ENCODE measurements around the gene CLCN6. TPM values are rescaled to one million over a fixed set of nuclear protein-coding genes. Genes with fewer than 3 reads are reported as not detected.

Gene CLCN6
- total RNA-seq, 1 donor from 2014 or later: 33.7 TPM

DNA sequence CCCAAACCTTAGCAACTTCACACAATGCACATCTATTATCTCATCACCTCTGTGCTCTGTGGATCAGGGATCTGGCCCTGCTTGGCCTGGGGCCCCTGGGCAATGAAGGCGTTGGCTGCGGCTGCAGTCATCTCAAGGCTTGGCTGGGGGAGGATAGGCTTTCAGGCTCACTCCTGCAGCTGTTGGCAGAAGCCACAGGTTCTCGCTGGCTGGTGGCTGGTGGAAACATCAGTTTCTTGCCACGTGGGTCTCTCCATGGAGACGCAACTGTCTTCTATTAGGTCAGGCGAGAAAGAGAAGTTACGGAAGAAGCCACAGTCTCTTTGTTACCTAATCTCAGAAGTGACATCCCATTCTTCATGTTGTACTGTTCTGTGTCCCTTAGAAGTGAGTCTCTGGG, 45.2 kb downstream of the CLCN6 start:
- DNase-seq: no peak
- Histone ChIP-seq H3K27ac (no peak overlapping the region), H3K36me3 (no peaks in the 10 kb centered on the region), H3K4me3 (no peak overlapping the region), H3K4me1 (no peaks in the 10 kb centered on the region), H3K9me3 (no peaks in the 10 kb centered on the region), H3K27me3 (peaks cover 19% of the 10 kb centered on the region)
- TF ChIP-seq, protein P1, sequence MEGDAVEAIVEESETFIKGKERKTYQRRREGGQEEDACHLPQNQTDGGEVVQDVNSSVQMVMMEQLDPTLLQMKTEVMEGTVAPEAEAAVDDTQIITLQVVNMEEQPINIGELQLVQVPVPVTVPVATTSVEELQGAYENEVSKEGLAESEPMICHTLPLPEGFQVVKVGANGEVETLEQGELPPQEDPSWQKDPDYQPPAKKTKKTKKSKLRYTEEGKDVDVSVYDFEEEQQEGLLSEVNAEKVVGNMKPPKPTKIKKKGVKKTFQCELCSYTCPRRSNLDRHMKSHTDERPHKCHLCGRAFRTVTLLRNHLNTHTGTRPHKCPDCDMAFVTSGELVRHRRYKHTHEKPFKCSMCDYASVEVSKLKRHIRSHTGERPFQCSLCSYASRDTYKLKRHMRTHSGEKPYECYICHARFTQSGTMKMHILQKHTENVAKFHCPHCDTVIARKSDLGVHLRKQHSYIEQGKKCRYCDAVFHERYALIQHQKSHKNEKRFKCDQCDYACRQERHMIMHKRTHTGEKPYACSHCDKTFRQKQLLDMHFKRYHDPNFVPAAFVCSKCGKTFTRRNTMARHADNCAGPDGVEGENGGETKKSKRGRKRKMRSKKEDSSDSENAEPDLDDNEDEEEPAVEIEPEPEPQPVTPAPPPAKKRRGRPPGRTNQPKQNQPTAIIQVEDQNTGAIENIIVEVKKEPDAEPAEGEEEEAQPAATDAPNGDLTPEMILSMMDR (IDR thresholded peaks at IDR 0.05): no peak
- intact Hi-C loops (cut with DNase I): no loop called here
- ATAC-seq: peak; percentile 57

DNA sequence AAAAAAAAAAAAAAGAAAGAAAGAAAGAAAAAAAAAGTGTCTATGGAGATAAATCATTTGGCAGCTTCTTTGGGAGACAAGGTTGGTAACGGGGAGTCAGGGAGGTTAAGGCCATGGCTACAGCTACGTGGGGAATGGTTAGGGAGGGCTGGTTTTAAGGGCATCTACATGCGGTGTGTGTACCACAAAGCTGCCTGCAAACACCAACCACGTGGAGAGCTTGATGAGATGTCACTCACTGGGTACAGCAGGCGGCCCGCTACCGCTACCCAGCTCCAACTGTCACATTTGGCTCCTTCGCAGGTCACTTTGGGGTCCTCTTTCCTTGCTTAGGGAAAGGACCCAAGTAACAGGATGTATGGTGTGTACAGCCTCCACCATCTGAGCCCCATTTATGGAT, 48.5 kb downstream of the CLCN6 start:
- TF ChIP-seq, protein P1 (IDR thresholded peaks at IDR 0.05): no peak
- H3K27me3 ChIP-seq: peaks cover 50% of the 10 kb centered on the region
- DNase-seq (no peak), ATAC-seq (no peak)
- no peak overlapping the region for H3K4me3 ChIP-seq
- no peaks in the 10 kb centered on the region for H3K36me3 ChIP-seq
- intact Hi-C loops (cut with DNase I): no loop called here
- H3K27ac ChIP-seq: no peak overlapping the region
- no peaks in the 10 kb centered on the region for H3K4me1 ChIP-seq
- H3K9me3 ChIP-seq: no peaks in the 10 kb centered on the region

DNA sequence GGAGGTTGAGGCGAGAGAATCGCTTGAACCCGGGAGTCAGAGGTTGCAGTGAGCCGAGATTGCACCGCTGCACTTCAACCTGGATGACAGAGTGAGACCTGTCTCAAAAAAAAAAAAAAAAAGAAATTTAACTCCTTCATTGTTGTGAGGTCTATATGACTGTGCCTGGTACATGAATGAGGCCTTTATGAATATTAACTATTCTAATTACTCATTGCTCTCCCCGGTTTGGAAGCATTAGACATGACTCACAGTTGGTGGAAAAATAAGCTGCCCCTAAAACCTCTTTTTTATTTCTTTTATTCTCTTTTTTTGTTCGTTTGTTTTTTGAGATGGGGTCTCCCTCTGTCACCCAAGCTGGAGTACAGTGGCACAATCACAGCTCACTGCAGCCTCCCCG, 49.4 kb downstream of the CLCN6 start:
- intact Hi-C loops (cut with DNase I): no loop called here
- no peak for ATAC-seq
- peaks cover 59% of the 10 kb centered on the region for H3K27me3 ChIP-seq
- H3K36me3 ChIP-seq: no peaks in the 10 kb centered on the region
- no peaks in the 10 kb centered on the region for H3K9me3 ChIP-seq
- no peak overlapping the region for H3K27ac ChIP-seq
- no peak for DNase-seq
- H3K4me3 ChIP-seq: no peak overlapping the region
- H3K4me1 ChIP-seq: no peaks in the 10 kb centered on the region
- TF ChIP-seq, protein P1 (IDR thresholded peaks at IDR 0.05): no peak

DNA sequence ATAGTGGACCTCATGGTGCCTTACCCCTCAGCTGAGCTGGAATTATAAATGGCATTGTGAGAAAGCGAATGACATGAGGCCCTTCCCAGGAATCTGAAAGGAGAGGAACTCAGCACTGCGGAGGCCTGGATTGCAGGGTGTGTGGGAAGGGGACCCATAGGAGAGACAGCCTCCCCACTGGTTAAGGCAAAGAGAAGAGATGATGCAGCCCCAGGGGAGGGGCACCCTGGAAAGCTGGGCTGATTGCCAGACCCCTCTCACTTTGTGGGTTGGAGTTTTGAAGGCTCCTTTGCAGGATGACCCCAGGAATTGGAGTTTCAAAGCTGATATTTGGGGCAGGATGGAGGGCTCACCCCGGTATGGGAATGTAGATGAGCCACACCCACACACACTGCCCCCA, 50.7 kb downstream of the CLCN6 start:
- Histone ChIP-seq H3K9me3 (no peaks in the 10 kb centered on the region), H3K27ac (no peak overlapping the region), H3K4me1 (no peaks in the 10 kb centered on the region), H3K36me3 (no peaks in the 10 kb centered on the region), H3K4me3 (no peak overlapping the region), H3K27me3 (peaks cover 69% of the 10 kb centered on the region)
- ATAC-seq: no peak
- intact Hi-C loops (cut with DNase I): no loop called here
- no peak for DNase-seq
- TF ChIP-seq, protein P1 (IDR thresholded peaks at IDR 0.05): no peak

GRCh38 chr1:11857164-11857851, 51.3 kb downstream of the CLCN6 start:
- intact Hi-C loops (cut with DNase I): no loop called here
- no peak for ATAC-seq
- TF ChIP-seq, protein P1 (IDR thresholded peaks at IDR 0.05): no peak
- Histone ChIP-seq H3K4me3 (no peak overlapping the region), H3K4me1 (no peaks in the 10 kb centered on the region), H3K27me3 (peaks cover 69% of the 10 kb centered on the region), H3K9me3 (no peaks in the 10 kb centered on the region), H3K27ac (no peak overlapping the region), H3K36me3 (no peaks in the 10 kb centered on the region)
- DNase-seq: no peak

DNA sequence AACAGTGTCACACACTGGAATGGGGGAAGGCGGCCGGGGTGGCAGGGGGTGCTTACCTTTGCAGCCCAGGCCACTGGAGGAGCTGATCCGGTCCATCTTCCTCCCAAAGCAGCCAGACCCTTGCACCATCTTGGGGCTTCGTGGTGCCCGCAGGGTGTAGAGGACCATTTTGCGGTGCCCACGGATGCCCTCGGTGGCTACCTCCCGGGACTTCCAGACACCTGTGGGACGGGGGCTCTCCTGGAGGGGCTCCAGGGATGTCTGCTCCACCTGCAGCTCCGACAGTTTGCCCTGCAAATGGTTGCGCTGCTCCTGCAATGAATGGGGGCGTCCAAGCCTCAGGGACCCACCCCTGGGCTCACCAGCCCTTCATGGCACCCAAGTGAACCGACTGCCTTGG, 52.2 kb downstream of the CLCN6 start:
- Histone ChIP-seq H3K27me3 (peaks cover 62% of the 10 kb centered on the region), H3K4me1 (no peaks in the 10 kb centered on the region), H3K36me3 (no peaks in the 10 kb centered on the region), H3K4me3 (no peak overlapping the region), H3K27ac (no peak overlapping the region), H3K9me3 (no peaks in the 10 kb centered on the region)
- ATAC-seq (no peak), DNase-seq (no peak)
- TF ChIP-seq, protein P1 (IDR thresholded peaks at IDR 0.05): no peak
- intact Hi-C loops (cut with DNase I): no loop called here
